GM12873 (cell line): ENCODE data around the gene PCBD1.

Experiments used
- CTCF ChIP-seq: IDR thresholded peaks from 2 replicates; pipeline ENCODE4 v1.5.1; 2012; ENCODE audit warnings: low read depth, mild to moderate bottlenecking, moderate library complexity, low read length, control low read depth; ENCODE audit not compliant: insufficient read depth; ENCODE audit errors: missing control alignments

Gene PCBD1

GRCh38 chr10:70843776-70844489 lies 44.4 kb downstream of the PCBD1 start:
- no peak for TF ChIP-seq CTCF

- TF ChIP-seq CTCF: no peak
These were observed 45.0 kb downstream of the PCBD1 start for GRCh38 chr10:70843333-70843732.

DNA sequence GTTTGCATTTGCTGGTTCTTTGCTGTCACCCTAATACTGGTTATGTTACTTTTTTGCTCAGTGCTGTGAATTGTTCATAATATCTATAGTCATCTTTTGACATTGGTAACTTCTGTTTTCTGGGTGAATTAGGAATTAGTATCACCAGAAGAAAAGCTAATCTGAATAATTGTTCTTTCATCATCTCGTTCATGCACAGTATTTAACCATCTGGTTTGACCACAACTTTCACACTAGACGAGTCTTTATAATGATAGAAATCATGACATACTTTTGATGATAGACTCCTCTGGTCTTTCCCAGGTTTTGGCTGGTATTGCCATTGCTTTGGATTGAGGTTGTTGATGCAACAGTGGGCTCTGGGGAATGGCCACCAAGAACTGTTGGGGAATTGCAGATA lies 47.5 kb downstream of the PCBD1 start:
- no peak for TF ChIP-seq CTCF

DNA sequence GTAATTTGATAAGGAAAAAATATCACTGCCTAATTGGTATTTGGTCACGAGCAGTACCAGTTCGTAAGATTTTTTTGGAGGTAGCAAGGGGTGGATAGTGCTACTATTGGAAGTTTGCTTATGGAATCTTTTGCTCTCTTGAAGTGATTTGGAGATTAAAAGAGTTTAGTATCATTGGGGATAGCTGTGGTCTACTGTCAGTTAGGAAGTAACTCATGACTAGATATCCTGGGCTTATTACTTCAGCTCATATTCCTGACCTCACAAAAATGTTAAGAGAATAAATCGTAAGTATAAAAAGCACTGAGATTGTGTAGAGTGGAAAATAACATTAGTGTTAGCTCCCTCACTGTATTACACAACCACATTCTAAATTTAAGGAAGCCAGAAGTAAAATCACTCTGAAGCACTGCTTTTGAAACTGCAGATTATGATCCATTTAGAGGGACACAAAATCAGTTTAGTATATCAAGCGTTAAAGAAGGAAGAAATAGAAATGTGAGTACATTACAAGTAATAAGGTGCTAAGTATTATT lies 50.0 kb downstream of the PCBD1 start:
- no peak for TF ChIP-seq CTCF

- no peak for TF ChIP-seq CTCF
These were observed 50.7 kb downstream of the PCBD1 start for GRCh38 chr10:70837660-70838059.

DNA sequence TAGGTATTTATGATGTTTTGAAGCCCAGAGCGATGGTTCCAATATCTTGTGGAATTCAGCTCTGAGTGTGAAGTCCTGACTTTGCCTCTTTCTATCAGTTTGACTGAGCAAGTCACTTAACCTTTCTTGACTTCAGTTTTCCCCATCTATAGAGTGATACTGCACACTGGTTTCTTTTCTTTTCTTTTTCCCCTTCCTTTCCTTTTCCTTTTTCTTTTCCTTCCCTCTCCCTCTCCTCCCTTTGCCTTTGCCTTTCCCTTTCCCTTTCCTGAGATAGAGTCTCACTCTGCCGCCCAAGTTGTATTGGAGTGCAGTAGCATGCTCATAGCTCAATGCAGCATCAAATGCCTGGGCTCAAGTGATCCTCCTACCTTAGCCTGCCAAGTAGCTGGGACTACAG lies 52.0 kb downstream of the PCBD1 start:
- TF ChIP-seq CTCF: no peak

DNA sequence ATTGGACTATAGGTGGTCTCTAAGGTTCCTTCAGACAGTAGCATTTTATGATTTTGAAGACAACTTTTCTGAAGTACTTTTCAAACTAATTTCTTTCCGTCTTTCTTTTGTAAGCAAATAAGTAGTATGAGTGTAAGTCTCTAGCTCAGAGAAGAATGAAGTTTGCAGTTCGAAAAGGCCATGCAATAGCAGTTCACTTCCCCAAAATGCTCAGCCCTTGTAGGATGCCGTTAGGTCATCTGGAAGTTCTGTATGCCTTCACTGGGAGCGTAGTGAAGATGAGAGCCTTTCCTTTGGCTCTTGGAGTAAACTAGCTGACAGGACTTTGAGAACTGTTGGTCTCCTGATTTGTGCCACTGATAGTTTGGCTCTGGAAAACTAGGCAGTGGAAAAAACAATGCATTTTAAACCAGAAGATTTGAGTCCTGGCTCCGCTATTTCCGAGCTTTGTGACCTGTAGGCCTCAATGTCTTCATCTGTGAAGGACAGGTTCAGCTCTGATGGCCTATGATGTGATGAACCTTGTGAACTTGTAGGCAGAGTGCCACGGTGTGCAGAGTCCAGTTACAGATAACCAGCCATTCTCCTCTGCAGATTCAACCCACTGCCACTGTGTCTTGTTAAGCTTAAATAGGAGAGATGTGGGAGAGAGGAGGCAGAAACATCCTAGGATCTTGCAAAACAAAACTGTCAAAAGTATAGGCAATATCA lies 53.8 kb downstream of the PCBD1 start:
- no peak for TF ChIP-seq CTCF
